DMS53 treated with DMSO at 0.1 percent for 48 hours (cell line): Measurements from ENCODE around the gene PCBP3.

Experiments used
- DNase-seq: peaks from one replicate; lab custom pipeline; 2025; ENCODE audit not compliant: unreplicated experiment; lab: John Stamatoyannopoulos, UW

The PCBP3 gene

GRCh38 chr21:45778686-45779085 is 135.2 kb downstream of the PCBP3 start:
- DNase-seq = no peak

GRCh38 chr21:45779226-45779625 is 135.7 kb downstream of the PCBP3 start:
- no peak for DNase-seq

- no peak for DNase-seq
These were observed 137.1 kb downstream of the PCBP3 start for GRCh38 chr21:45780647-45781046.

- no peak for DNase-seq
These were observed 138.2 kb downstream of the PCBP3 start for GRCh38 chr21:45781741-45782140.

- DNase-seq = no peak
These were observed 143.1 kb downstream of the PCBP3 start for GRCh38 chr21:45786660-45787059.

GRCh38 chr21:45787371-45787770 is 143.8 kb downstream of the PCBP3 start:
- DNase-seq = no peak

GRCh38 chr21:45788198-45788597 is 144.7 kb downstream of the PCBP3 start:
- no peak for DNase-seq

GRCh38 chr21:45788637-45789506 is 145.3 kb downstream of the PCBP3 start:
- DNase-seq = no peak

- no peak for DNase-seq
These were observed 146.9 kb downstream of the PCBP3 start for GRCh38 chr21:45790427-45790826.

- no peak for DNase-seq
These were observed 148.3 kb downstream of the PCBP3 start for GRCh38 chr21:45791562-45792418.

GRCh38 chr21:45792682-45793383 is 149.3 kb downstream of the PCBP3 start:
- peak; percentile 3 for DNase-seq

GRCh38 chr21:45794027-45794426 is 150.5 kb downstream of the PCBP3 start:
- peak; percentile 31 for DNase-seq

GRCh38 chr21:45796003-45796402 is 152.5 kb downstream of the PCBP3 start:
- no peak for DNase-seq

GRCh38 chr21:45797338-45797737 is 153.8 kb downstream of the PCBP3 start:
- no peak for DNase-seq

- DNase-seq = no peak
These were observed 156.3 kb downstream of the PCBP3 start for GRCh38 chr21:45799765-45800338.

- no peak for DNase-seq
These were observed 157.0 kb downstream of the PCBP3 start for GRCh38 chr21:45800339-45801080.

GRCh38 chr21:45801129-45801964 is 157.8 kb downstream of the PCBP3 start:
- DNase-seq = no peak

GRCh38 chr21:45801989-45802388 is 158.5 kb downstream of the PCBP3 start:
- DNase-seq = no peak

GRCh38 chr21:45802425-45802824 is 158.9 kb downstream of the PCBP3 start:
- no peak for DNase-seq
